Ovary (tissue), 9 donors: ENCODE results near the gene ARL8A. TPM values are rescaled to one million over a fixed set of nuclear protein-coding genes. Genes with fewer than 3 reads are reported as not detected.

Experiments used
- DNase-seq, 5 donors: peaks; one replicate each; pipeline ENCODE4 v3.0.0-alpha.2; 2019 to 2020
- H3K27ac ChIP-seq, 2 donors: fragments of 200-600 bp; one replicate each; pipeline versions ENCODE4 v1.5.1 to v1.8.0; 2019 to 2022
- H3K27me3 ChIP-seq: fragments of 200-600 bp; one replicate; pipeline ENCODE4 v1.8.0; 2022
- H3K36me3 ChIP-seq: fragments of 200-600 bp; sonication (generic); one replicate; pipeline ENCODE4 v1.5.1; 2019
- H3K4me1 ChIP-seq: one replicate; pipeline ENCODE4 v1.8.1; 2013; ENCODE audit warnings: mild to moderate bottlenecking, moderate library complexity; ENCODE audit not compliant: insufficient read depth
- H3K4me3 ChIP-seq: fragments of 200-600 bp; sonication (generic); one replicate; pipeline ENCODE4 v1.5.1; 2017
- H3K9me3 ChIP-seq, 2 donors: fragments of 200-600 bp in 1 of 2; sonication (generic) in 1 of 2; one replicate each; pipeline versions ENCODE4 v1.5.1 to v1.8.1; 2013 to 2019; ENCODE audit warnings: mild to moderate bottlenecking in 1 of 2, moderate library complexity in 1 of 2
- CTCF ChIP-seq, 3 donors: fragments of 450-650 bp in 2 of 3; fragments of 200-600 bp in 1 of 3; IDR thresholded peaks; one replicate each; pipeline versions ENCODE4 v1.5.1 to v1.8.0; 2016 to 2022; ENCODE audit warnings: antibody characterized with exemption in 3 of 3, mild to moderate bottlenecking in 1 of 3
- EP300 ChIP-seq: sonication (generic); formaldehyde crosslinking; IDR thresholded peaks from one replicate; pipeline ENCODE4 v1.6.1; 2017; ENCODE audit warnings: antibody characterized with exemption
- POLR2A ChIP-seq: fragments of 450-650 bp; IDR thresholded peaks from one replicate; pipeline ENCODE4 v1.6.1; 2017; ENCODE audit warnings: antibody characterized with exemption, mild to moderate bottlenecking, moderate library complexity
- whole genome bisulfite sequencing, 3 donors: extraction: QIAGEN DNeasy Blood & Tissue Kit in 1 of 3; methylation state at CpG; one replicate each; pipeline versions ENCODE4 v1.1.5 to v1.1.7; 2013 to 2017; 5-methylcytosine and 5-hydroxymethylcytosine counted together
- intact Hi-C, 4 donors: fragments of 100-400 bp; cut with DNase I; formaldehyde crosslinking; loops; one replicate each; pipeline versions ENCODE4 v1.11.0 to v1.15.1; 2022 to 2023
- polyA plus RNA-seq, 2 donors: library from polyadenylated mRNA; stranded (reverse); fragments of 200-250 nt in 1 of 2; fragments of 350-450 nt in 1 of 2; fragmentation: Illumina TruSeq in 1 of 2; extraction: RNeasy Lipid Tissue Mini Kit (QIAGEN cat#74804) in 1 of 2; gene quantifications; one replicate each; pipeline ENCODE4 v1.2.3, GENCODE V29; 2013 to 2014
- total RNA-seq, 7 donors: library from RNA; depleted of rRNA in 2 of 7; stranded (reverse); fragments of >200 nt in 2 of 7; fragmentation: NEBNext Ultra II Directional in 3 of 7; extraction: Animal tissue kit (Norgen Biotek cat#: 25700) in 3 of 7; gene quantifications; one replicate each; pipeline versions ENCODE4 v1.1.0 to v1.2.4, GENCODE V29; 2016 to 2023
- donor health status: DM: no; HTN: no; CAD: no; lungs with moderate emphysema.
- donor health status: DM: no; HTN: no; CAD: no.
- donor health status: Bipolar disorder and iron deficiency.
- donor health status: DM: yes; HTN: yes; CAD: no.
- donor health status: DM: no; HTN: no; CAD: no.
- donor health status: DM: yes; HTN: yes; CAD: no.

Gene ARL8A
- total and polyA plus RNA-seq, 9 donors, result 20.0 to 95.9 (median 65.8) TPM

DNA sequence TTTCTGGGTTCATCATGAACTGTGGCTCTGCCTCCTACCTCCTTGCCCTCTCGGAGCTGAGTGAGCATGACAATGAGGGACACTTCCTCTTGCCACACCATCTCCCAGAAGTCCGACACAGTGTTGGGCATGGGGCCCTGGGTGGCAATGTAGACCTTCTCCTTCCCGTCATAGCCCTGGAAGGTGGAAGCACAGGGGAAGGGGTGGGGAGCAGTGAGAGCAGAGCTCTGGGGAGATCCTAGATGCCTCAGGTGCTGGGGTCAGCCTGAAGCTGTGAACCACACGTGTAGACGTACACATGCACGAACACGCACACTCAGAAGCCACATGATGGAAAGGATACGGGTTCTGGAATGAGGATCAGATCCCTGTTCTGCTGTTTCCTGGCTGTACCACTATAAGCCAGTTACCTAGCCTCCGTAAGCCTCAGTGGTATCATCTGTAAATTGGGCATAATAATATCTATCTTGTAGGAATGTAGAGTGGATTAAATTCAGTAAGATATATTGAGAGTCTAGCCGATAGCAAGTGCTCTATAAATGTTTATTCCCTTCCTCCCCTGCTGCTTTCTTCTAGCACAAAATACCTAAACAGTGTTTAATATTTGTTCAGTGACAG is 9.7 kb upstream of the ARL8A start:
- H3K4me3 ChIP-seq, result no peak overlapping the region
- 77 to 83% (median 82%) methylated on average over 10 of the region's 10 CpGs for WGBS, 3 donors
- intact Hi-C loops, result no loop called here
- no peaks in the 10 kb centered on the region for H3K27me3 ChIP-seq
- H3K4me1 ChIP-seq, result peaks cover 5% of the 10 kb centered on the region
- no peaks in the 10 kb centered on the region for H3K9me3 ChIP-seq
- TF ChIP-seq EP300 (no peak), CTCF (IDR thresholded peaks at IDR 0.05) (no peak), POLR2A (no peak)
- H3K36me3 ChIP-seq, result no peaks in the 10 kb centered on the region
- no peak overlapping the region for H3K27ac ChIP-seq
- no peak for DNase-seq

GRCh38 chr1:202153284-202153683 is 8.7 kb upstream of the ARL8A start:
- no peak for DNase-seq
- no peak for TF ChIP-seq CTCF (IDR thresholded peaks at IDR 0.05)
- no peak for TF ChIP-seq EP300
- TF ChIP-seq POLR2A, result no peak
- Histone ChIP-seq H3K4me3 (no peak overlapping the region), H3K9me3 (no peaks in the 10 kb centered on the region), H3K27ac (no peak overlapping the region), H3K4me1 (no peaks in the 10 kb centered on the region), H3K36me3 (no peaks in the 10 kb centered on the region), H3K27me3 (no peaks in the 10 kb centered on the region)
- intact Hi-C loops, result no loop called here
- 76 to 79% (median 77%) methylated on average over 4 of the region's 4 CpGs for WGBS, 3 donors

GRCh38 chr1:202152399-202152798 is 7.9 kb upstream of the ARL8A start:
- no peak for TF ChIP-seq CTCF (IDR thresholded peaks at IDR 0.05)
- no peak for TF ChIP-seq EP300
- no peak for TF ChIP-seq POLR2A
- Histone ChIP-seq H3K27me3 (no peaks in the 10 kb centered on the region), H3K4me3 (no peak overlapping the region), H3K36me3 (no peaks in the 10 kb centered on the region), H3K4me1 (no peaks in the 10 kb centered on the region), H3K27ac (no peak overlapping the region), H3K9me3 (no peaks in the 10 kb centered on the region)
- DNase-seq, result no peak
- 76 to 85% (median 82%) methylated on average over 10 of the region's 10 CpGs for WGBS, 3 donors
- intact Hi-C loops, result no loop called here

- H3K27me3 ChIP-seq, result no peaks in the 10 kb centered on the region
- no peak for TF ChIP-seq POLR2A
- no peak for TF ChIP-seq CTCF (IDR thresholded peaks at IDR 0.05)
- no peak for TF ChIP-seq EP300
- no peak for DNase-seq
- intact Hi-C loops, result no loop called here
- no peak overlapping the region for H3K27ac ChIP-seq
- no peaks in the 10 kb centered on the region for H3K9me3 ChIP-seq
- WGBS, 3 donors, result 83 to 92% (median 88%) methylated on average over 2 of the region's 2 CpGs
- H3K4me1 ChIP-seq, result no peaks in the 10 kb centered on the region
- no peaks in the 10 kb centered on the region for H3K36me3 ChIP-seq
- H3K4me3 ChIP-seq, result no peak overlapping the region
Measured at GRCh38 chr1:202151045-202151444, 6.5 kb upstream of the ARL8A start.
